LNCAP (cell line): Measurements from ENCODE around the gene PRMT7.
A peak's percentile ranks its signal among the peaks of the same experiment; 100 is the strongest.

Experiments used
- TF ChIP-seq, protein P1 (sequence below): fragments of 450-650 bp; IDR thresholded peaks from 2 replicates; pipeline ENCODE4 v1.5.1; 2017; ENCODE audit warnings: mild to moderate bottlenecking

Gene PRMT7

DNA sequence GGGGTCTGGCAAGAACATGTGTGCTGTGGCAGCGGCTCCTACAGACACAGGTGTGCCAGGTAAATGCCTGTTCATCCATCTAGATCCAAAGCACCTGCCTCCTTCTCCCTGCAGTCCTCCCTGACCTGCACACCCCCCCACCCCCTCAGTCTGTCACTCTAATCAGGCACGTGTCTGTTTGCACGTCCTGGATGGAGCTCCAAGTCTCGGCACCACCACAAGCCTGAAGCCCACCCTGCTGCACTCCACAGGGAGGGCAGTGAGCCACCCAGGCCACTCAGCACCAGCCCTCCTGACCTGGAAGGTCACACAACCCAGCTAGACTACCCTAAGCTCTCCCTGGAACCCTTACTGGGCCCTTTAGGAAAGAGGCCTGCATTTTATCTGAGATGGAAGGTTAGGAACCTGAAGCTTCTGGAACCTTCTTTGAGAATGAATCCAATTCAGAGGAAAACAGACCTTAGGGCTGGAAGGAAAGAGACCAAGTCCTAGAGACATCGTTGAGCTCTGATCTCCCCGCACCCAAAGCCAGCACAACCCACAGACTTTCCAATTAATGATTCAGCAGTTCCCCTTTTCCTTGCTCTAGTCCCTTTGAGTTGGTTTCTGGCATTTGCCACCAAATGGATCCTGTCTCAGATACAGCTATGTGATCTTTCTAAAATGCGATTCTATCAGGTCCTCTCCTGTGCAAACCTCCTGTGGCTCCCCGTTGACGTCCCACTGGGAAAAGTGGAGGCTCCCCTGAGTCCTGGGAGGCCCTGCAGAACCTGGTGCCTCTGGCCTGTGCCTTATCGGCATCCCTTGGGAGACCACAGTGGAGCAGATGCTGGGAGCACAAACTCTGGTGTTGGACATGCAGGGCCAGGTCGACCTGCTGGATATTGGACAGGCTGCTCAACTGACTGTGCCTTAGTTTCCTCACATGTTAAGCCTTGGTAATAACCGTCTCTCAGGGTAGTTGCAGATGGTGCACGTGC lies 67.9 kb downstream of the PRMT7 start:
- TF ChIP-seq, protein P1, sequence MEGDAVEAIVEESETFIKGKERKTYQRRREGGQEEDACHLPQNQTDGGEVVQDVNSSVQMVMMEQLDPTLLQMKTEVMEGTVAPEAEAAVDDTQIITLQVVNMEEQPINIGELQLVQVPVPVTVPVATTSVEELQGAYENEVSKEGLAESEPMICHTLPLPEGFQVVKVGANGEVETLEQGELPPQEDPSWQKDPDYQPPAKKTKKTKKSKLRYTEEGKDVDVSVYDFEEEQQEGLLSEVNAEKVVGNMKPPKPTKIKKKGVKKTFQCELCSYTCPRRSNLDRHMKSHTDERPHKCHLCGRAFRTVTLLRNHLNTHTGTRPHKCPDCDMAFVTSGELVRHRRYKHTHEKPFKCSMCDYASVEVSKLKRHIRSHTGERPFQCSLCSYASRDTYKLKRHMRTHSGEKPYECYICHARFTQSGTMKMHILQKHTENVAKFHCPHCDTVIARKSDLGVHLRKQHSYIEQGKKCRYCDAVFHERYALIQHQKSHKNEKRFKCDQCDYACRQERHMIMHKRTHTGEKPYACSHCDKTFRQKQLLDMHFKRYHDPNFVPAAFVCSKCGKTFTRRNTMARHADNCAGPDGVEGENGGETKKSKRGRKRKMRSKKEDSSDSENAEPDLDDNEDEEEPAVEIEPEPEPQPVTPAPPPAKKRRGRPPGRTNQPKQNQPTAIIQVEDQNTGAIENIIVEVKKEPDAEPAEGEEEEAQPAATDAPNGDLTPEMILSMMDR = no peak

DNA sequence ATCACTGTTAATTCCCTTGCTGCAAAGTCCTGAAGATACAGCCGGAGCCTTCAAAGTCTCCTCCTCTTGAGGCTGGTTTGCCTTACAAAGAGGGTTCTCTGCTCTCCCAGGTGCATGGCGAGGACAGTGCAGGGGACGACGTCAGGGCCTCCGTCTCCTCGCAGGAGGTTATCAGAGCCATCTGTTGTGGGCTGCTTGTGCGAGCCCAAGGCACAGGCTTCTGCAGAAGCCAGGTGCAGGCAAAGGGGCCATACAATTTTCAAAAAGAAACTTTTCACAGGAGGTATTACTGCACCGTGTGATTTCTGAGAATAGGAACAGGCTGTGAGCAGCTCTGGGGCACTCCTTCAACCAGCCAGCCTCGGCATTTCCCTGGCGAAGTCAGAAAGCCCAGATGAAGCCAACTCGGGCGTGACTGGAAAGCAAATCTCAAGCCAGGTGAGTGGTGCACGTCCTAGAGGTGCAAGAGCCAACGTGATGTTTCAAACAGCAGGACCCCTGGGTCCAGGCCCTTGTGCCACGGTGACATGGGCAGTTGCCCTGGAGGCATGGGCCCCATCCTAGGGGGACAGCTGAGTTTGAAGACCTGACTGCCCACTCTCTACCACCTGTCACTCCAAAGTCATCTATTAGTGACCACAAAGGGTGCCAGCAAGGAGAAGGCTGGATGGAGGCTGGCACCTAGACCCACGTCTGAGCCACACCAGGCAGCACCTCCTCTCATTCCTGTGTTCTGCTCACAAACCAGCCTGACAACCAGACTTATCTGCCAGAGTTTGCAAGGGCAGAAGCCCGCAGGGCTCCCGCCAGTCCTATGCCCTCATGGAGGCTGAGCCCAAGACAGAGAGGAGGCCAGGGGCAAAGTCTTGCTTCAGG lies 68.9 kb downstream of the PRMT7 start:
- TF ChIP-seq, protein P1 = no peak

DNA sequence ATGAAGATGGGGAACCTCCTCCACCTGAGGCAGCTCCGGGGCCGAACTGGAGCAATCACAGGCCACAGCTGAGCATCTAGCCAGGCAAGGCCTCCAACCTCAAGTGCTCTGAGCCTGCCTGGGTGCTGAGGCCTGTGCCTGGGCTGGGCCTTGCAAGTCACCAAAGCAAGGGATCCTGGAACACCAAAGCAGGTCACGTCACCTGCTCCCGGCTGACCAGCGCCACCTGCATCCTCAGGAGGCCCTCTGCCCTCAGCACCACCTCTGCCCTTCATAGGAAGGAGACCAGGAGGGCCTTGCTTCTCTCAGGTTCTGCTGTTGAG lies 69.5 kb downstream of the PRMT7 start:
- TF ChIP-seq, protein P1 = no peak

DNA sequence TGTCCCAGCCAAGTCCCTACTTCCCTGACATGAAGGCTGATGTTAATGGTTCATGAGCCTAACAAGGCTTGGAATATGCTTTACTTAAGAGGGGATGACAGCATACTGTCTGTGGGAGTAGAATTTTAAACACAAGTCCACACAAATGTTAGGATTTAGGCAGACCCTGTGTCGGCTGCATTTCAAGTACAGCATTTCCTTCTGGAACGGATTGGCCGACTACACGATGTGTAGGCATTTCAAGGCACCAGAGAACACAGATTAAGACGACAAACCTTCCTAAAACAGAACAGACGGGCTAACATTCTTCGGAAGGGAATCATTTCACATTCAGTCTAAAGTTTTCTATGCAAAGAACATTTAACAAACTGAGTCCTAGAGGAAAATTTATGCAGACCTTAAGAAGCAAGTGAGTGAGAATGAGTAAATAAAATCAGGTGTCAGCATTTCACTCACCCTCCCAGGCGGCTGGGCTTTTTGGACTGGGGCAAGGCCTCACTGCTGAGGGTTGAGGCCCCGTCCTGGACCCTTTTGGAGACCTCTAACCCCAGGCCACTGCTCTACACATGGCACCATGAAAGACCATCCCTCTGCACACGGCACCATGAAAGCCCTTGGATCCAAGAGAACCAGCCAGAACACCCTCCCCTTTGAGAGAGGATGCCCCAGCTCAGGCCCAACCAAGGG lies 70.0 kb downstream of the PRMT7 start:
- TF ChIP-seq, protein P1 = no peak

DNA sequence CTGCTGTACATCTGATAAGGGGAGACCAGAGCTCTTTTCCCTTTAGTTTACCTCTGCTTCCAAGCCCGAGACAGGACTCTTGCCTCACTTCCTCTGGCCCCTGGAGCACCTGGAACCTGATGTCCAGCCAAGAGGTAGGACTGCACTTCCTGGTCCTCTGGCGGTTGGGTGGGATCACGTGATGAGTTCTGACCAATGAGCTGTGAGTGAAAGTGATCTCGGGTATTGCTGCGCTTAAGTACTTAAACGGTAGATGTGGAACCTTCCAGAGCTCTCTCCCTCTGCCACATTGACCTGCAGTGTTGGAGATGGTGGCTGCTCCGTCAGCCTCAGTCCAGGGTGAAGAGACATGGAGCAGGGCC lies 70.5 kb downstream of the PRMT7 start:
- TF ChIP-seq, protein P1 = no peak

DNA sequence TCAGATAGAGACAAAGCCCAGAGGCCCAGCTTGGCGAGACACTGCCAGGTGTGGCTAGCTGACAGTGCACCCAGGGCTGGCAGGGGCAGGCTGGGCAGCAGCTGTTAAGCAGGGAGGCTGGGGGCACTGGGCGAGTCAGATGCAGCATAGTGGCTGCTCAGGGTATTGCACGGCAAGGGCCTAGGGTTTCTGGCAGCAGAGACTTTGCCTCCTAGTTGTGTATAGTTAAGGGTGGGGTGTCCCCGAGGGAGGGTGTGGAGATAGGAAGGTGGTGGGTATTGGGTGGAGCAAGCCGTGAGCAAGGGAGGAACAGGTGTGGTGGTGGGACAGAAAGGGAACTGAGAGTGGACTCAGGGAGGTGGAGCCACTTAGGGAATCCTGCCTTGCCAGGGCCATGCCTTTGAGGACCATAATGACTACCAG lies 71.5 kb downstream of the PRMT7 start:
- TF ChIP-seq, protein P1 = peak; percentile 17; the same call in 1 of the 2 replicates

DNA sequence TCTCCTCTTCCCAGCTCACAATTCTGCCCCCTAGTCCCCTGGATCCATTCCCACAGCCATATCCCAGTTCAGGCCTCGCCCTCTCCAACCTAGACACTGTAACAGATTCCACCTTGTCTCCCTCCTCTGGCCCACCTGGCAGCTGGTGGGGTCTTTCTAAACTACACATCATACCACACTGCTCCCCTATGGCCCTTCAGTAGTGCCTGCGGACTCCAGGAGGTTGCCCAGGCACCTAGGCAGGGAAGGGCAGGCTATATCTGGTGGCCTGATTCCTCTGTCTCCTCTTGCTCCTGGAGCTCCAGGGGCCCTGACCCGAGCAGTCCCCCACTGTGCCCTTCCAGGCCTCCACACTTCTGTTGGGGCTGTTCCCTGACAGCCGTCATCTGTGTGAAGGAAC lies 73.0 kb downstream of the PRMT7 start:
- TF ChIP-seq, protein P1 = no peak
